GM12878 (cell line): ENCODE results near the gene UROC1. TPM values are rescaled to one million over a fixed set of nuclear protein-coding genes. Genes with fewer than 3 reads are reported as not detected.
A peak's percentile ranks its signal among the peaks of the same experiment; 100 is the strongest.

Experiments
- ATAC-seq: fragments of 200-7000 bp; cut with Tn5 transposase; 3 replicates; pipeline ENCODE4 v1.9.1; 2020; ENCODE audit warnings: mild to moderate bottlenecking, moderate library complexity
- BruUV-seq: library from RNA; stranded (reverse); fragments of 400-500 nt; replicated peaks from 2 replicates; lab custom pipeline; 2021; lab: Mats Ljungman, UMichigan
- CTCF ChIA-PET: fragments of 300-600 bp; sonication (Branson Sonifier 250); formaldehyde crosslinking; extraction: SDS; loops from one replicate; lab custom pipeline; 2021; ENCODE audit warnings: inconsistent platforms; lab: Yijun Ruan, JAX
- POLR2A ChIA-PET: fragments of 350-600 bp; formaldehyde crosslinking; extraction: SDS; loops from one replicate; lab custom pipeline; 2021; ENCODE audit warnings: inconsistent platforms; lab: Charles Lee
- RAD21 ChIA-PET: fragments of 300-600 bp; sonication (Branson Sonifier 250); formaldehyde crosslinking; loops from one replicate; lab custom pipeline; 2023; ENCODE audit warnings: antibody characterized with exemption; ENCODE audit not compliant: unreplicated experiment; lab: Charles Lee
- SMC1A ChIA-PET: fragments of 300-600 bp; sonication (Branson Sonifier 250); formaldehyde crosslinking; loops from one replicate; lab custom pipeline; 2023; ENCODE audit not compliant: unreplicated experiment, uncharacterized antibody; lab: Charles Lee
- DNase-seq: peaks from one replicate; pipeline ENCODE4 v3.0.0-alpha.2; 2011; ENCODE audit warnings: low read depth, low spot score
- FAIRE-seq: peaks from 3 replicates; lab custom pipeline; 2011; peaks lifted over from hg19 to GRCh38; lab: Jason Lieb, UNC
- H2AFZ ChIP-seq: 2 replicates; pipeline ENCODE4 v1.6.0; 2011; ENCODE audit warnings: low read depth, low read length, control low read depth; ENCODE audit not compliant: control insufficient read depth
- H3K27ac ChIP-seq: 2 replicates; pipeline ENCODE4 v1.5.1; 2011; ENCODE audit warnings: control low read depth; ENCODE audit not compliant: control insufficient read depth, insufficient read depth
- H3K27me3 ChIP-seq, 2 experiments: replicated peaks in 1 of 2; 2 replicates each; pipeline versions ENCODE4 v1.6.0 to v1.6.1; 2011; ENCODE audit warnings: low read length in 1 of 2; ENCODE audit not compliant: control insufficient read depth in 2 of 2, insufficient read depth in 2 of 2
- H3K36me3 ChIP-seq, 2 experiments: 2 replicates each; pipeline ENCODE4 v1.5.1; 2011; ENCODE audit warnings: low read length in 1 of 2; ENCODE audit not compliant: control insufficient read depth in 2 of 2, insufficient read depth in 2 of 2
- H3K4me1 ChIP-seq: 2 replicates; pipeline ENCODE4 v1.6.1; 2011; ENCODE audit warnings: mild to moderate bottlenecking, low read length, moderate library complexity, mixed read lengths; ENCODE audit not compliant: control insufficient read depth, insufficient read depth
- H3K4me2 ChIP-seq: 2 replicates; pipeline ENCODE4 v1.6.0; 2011; ENCODE audit warnings: control low read depth; ENCODE audit not compliant: control insufficient read depth, insufficient read depth
- H3K4me3 ChIP-seq: fragments of 200-600 bp; sonication (generic); 2 replicates; pipeline ENCODE4 v1.5.1; 2016
- H3K79me2 ChIP-seq: 2 replicates; pipeline ENCODE4 v1.6.0; 2011; ENCODE audit warnings: low read length; ENCODE audit not compliant: control insufficient read depth, insufficient read depth
- H3K9ac ChIP-seq: 2 replicates; pipeline ENCODE4 v1.8.0; 2011; ENCODE audit warnings: low read length, control low read depth, mixed read lengths; ENCODE audit not compliant: control insufficient read depth, insufficient read depth
- H3K9me3 ChIP-seq: replicated peaks from 3 replicates; pipeline ENCODE4 v1.5.1; 2011; ENCODE audit warnings: mild to moderate bottlenecking, low read length; ENCODE audit not compliant: control insufficient read depth, insufficient read depth
- H4K20me1 ChIP-seq: 2 replicates; pipeline ENCODE4 v1.6.0; 2011; ENCODE audit not compliant: control insufficient read depth, insufficient read depth
- ATF7 ChIP-seq: fragments of 450-650 bp; IDR thresholded peaks from 2 replicates; pipeline ENCODE4 v1.6.1; 2016; ENCODE audit warnings: low read depth, mild to moderate bottlenecking
- BCL3 ChIP-seq: IDR thresholded peaks from 2 replicates; pipeline ENCODE4 v1.6.1; 2011; ENCODE audit warnings: borderline replicate concordance, low read depth, mild to moderate bottlenecking, moderate library complexity, low read length; ENCODE audit not compliant: insufficient read depth, poor library complexity, severe bottlenecking
- CEBPZ ChIP-seq: fragments of 150-350 bp; IDR thresholded peaks from 2 replicates; pipeline ENCODE4 v1.6.1; 2016; ENCODE audit warnings: low read depth, low read length
- CHD4 ChIP-seq: fragments of 200-600 bp; sonication (generic); IDR thresholded peaks from 2 replicates; pipeline ENCODE4 v1.6.1; 2016; ENCODE audit warnings: mild to moderate bottlenecking
- NFYB ChIP-seq: IDR thresholded peaks from 2 replicates; pipeline ENCODE4 v1.6.1; 2011; ENCODE audit warnings: low read depth, mild to moderate bottlenecking, low read length, improper control_type of control experiment, moderate library complexity; ENCODE audit not compliant: insufficient read depth
- PBX3 ChIP-seq: IDR thresholded peaks from 2 replicates; pipeline ENCODE4 v1.6.1; 2011; ENCODE audit warnings: mild to moderate bottlenecking, low read depth, low read length, moderate library complexity; ENCODE audit not compliant: insufficient replicate concordance
- ZBTB11 ChIP-seq: fragments of 450-650 bp; formaldehyde crosslinking; IDR thresholded peaks from 2 replicates; pipeline ENCODE4 v1.5.0; 2022; ENCODE audit warnings: mild to moderate bottlenecking, missing genetic modification characterization
- ZBTB33 ChIP-seq: fragments of 450-650 bp; IDR thresholded peaks from 2 replicates; pipeline ENCODE4 v1.6.1; 2017; ENCODE audit warnings: mild to moderate bottlenecking
- ZNF207 ChIP-seq: fragments of 450-650 bp; IDR thresholded peaks from 2 replicates; pipeline ENCODE4 v1.6.1; 2014; ENCODE audit warnings: antibody characterized with exemption, mild to moderate bottlenecking, borderline replicate concordance
- WGBS: methylation state at CpG from one replicate; pipeline ENCODE4 v1.1.6; 2016; ENCODE audit warnings: low lambda C conversion rate; ENCODE audit not compliant: insufficient replicate concordance, insufficient coverage; ENCODE audit errors: missing lambda C conversion rate; 5-methylcytosine and 5-hydroxymethylcytosine counted together
- in situ Hi-C: fragments of 300-500 bp; cut with MboI; formaldehyde crosslinking; loops from 9 replicates; pipeline ENCODE4 v1.14.3; 2018; ENCODE audit warnings: mixed read lengths
- intact Hi-C: fragments of 100-400 bp; cut with micrococcal nuclease; formaldehyde crosslinking; loops from one replicate; pipeline ENCODE4 v1.14.2; 2022; ENCODE audit not compliant: unreplicated experiment
- polyA plus RNA-seq, 11 experiments: library from polyadenylated mRNA; depleted of rRNA in 4 of 11; unstranded in 6 of 11; stranded (reverse) in 5 of 11; fragments of >200 nt; fragmentation: Nextera tagmentation in 4 of 11; fragmentation: Illumina TruSeq in 1 of 11; extraction: Ambion mirVana in 4 of 11; extraction: Trizol in 1 of 11; gene quantifications; 1 replicate in 1 of 11; 2 replicates in 10 of 11; pipeline versions ENCODE4 v1.2.1 to v1.2.3, GENCODE V29; 2011 to 2016; ENCODE audit warnings: inconsistent platforms in 2 of 11, missing spikeins in 2 of 11, low read depth in 1 of 11
- total RNA-seq, 4 experiments: library from RNA; depleted of rRNA in 3 of 4; stranded (reverse); fragments of >200 nt in 3 of 4; fragmentation: Illumina TruSeq in 1 of 4; extraction: Trizol in 1 of 4; gene quantifications; 2 replicates each; pipeline versions ENCODE4 v1.2.1 to v1.2.3, GENCODE V29; 2013 to 2021

Gene UROC1
- total and polyA plus RNA-seq, 10 of the 15 experiments (the other 5 are each of a cell fraction or from before 2014, with no cell fraction given), result 0.04 TPM; not detected in 9

- Histone ChIP-seq H3K9ac (no peak overlapping the region), H3K4me3 (no peak overlapping the region), H3K4me1 (no peaks in the 10 kb centered on the region), H3K27me3 (peaks cover 3 to 8% of the 10 kb centered on the region in 2 experiments; a peak in 2 of 4 replicates), H3K27ac (no peak overlapping the region), H3K4me2 (no peak overlapping the region), H3K9me3 (no peaks in the 10 kb centered on the region), H2AFZ (no peak overlapping the region), H3K36me3 (no peaks in the 10 kb centered on the region), H4K20me1 (no peaks in the 10 kb centered on the region), H3K79me2 (no peaks in the 10 kb centered on the region)
- DNase-seq, result no peak
- ChIA-PET CTCF (interaction anchor here (0.7 to 1.4 kb wide), 2 partner anchors 22 to 1891 kb away, joined by 3 to 4 read pairs; no protein-coding TSS in a partner anchor), SMC1A (no interaction called here), RAD21 (no interaction called here), POLR2A (no interaction called here)
- no peak for ATAC-seq
- no TSS peak for BruUV-seq
- 7% methylated on average over 7 of the region's 7 CpGs for WGBS
- FAIRE-seq, result no peak
- intact Hi-C loops (no loop called here), in situ Hi-C loops (no loop called here)
- TF ChIP-seq ATF7 (no peak), PBX3 (peak; percentile 19), ZBTB33 (no peak), ZBTB11 (CRISPR knock-in tag) (no peak), NFYB (no peak), BCL3 (peak; percentile 91), CHD4 (no peak), ZNF207 (no peak), CEBPZ (no peak)
Measured at GRCh38 chr3:126544596-126545281, 27.2 kb upstream of the UROC1 start.
